LNCaP clone FGC (cell line): ENCODE results near the gene NADSYN1.

Source experiments
- DNase-seq: peaks from one replicate; pipeline ENCODE4 v3.0.0-alpha.2; 2011; ENCODE audit warnings: low read depth
- H3K4me3 ChIP-seq: 2 replicates; pipeline ENCODE4 v1.5.1; 2011; ENCODE audit warnings: mild to moderate bottlenecking, low read depth, low read length, control low read depth
- CTCF ChIP-seq: IDR thresholded peaks from 2 replicates; pipeline ENCODE4 v1.5.1; 2012; ENCODE audit warnings: mild to moderate bottlenecking; ENCODE audit not compliant: control insufficient read depth, insufficient read depth; ENCODE audit errors: extremely low read depth

The NADSYN1 gene

GRCh38 chr11:71449596-71449995 is 3.4 kb upstream of the NADSYN1 start:
- DNase-seq, result no peak
- TF ChIP-seq CTCF, result no peak

GRCh38 chr11:71450507-71450906 is 2.5 kb upstream of the NADSYN1 start:
- no peak overlapping the region for H3K4me3 ChIP-seq
- TF ChIP-seq CTCF, result no peak
- DNase-seq, result no peak

More at GRCh38 chr11:71449596-71449995, 3.4 kb upstream of the NADSYN1 start:
- peak overlapping the region; percentile 85 for H3K4me3 ChIP-seq

- TF ChIP-seq CTCF, result no peak
- no peak overlapping the region for H3K4me3 ChIP-seq
- DNase-seq, result no peak
These were observed 2.1 kb upstream of the NADSYN1 start for GRCh38 chr11:71450939-71451338.

DNA sequence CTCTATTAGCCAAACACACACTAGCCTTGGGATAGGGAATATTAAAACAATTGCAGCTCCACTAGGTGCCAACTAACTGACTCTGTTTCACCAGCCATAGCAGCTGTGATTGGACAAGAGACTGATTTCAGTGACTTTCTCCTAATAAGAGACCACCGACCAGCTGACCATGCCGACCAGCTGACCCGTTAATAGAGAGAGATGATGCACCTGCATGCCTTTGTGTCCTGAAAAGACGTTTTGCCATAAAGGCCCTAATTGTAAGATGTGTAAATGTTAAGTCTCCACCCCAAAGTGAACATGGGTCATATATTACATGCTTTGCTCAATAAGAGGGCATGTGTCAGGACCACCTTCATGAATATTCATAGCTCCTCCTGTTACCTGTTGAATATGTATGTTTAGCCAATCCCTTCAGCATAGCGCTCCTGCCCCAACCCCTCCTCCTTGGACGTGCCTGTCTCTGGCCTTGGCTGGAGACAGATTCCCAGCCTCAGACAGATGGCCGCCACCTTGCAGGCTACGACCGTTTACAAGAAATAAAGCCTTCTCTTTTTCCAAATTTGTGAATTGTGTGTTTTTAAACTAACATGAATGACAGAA is 1.3 kb upstream of the NADSYN1 start:
- no peak for DNase-seq
- TF ChIP-seq CTCF, result no peak
- peak overlapping the region; percentile 94 for H3K4me3 ChIP-seq

- peak; percentile 49 for DNase-seq
- no peak for TF ChIP-seq CTCF
- H3K4me3 ChIP-seq, result peak overlapping the region; percentile 94
These were observed 585 bp upstream of the NADSYN1 start for GRCh38 chr11:71452199-71453036.

DNA sequence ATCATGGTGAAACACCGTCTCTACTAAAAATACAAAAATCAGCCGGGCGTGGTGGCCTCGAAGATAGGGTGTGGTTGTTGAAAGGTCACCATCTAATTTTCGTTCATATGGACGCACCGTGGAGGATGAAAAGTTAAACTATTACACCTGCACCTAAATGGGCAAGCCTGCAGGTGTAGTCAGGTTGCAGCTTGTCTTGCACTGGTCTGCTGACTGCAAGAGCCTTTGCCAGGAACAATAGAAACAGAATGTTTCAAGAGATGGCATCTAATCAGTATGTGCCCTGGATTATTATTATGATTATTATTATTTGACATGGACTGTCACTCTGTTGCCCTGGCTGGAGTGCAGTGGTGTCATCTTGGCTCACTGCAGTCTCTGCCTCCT is 908 bp downstream of the NADSYN1 start:
- H3K4me3 ChIP-seq, result peak overlapping the region; percentile 94
- DNase-seq, result no peak
- no peak for TF ChIP-seq CTCF
